ENCODE measurements around the gene RNF220. TPM values are rescaled to one million over a fixed set of nuclear protein-coding genes. Genes with fewer than 3 reads are reported as not detected.
A peak's percentile ranks its signal among the peaks of the same experiment; 100 is the strongest.

Gene RNF220
- total and polyA plus RNA-seq, 9 donors: 58.0 to 101 (median 64.7) TPM

GRCh38 chr1:44421446-44421884 is 16.4 kb downstream of the RNF220 start:
- intact Hi-C loops (cut with DNase I): no loop called here
- TF ChIP-seq POLR2A (IDR thresholded peaks at IDR 0.05) (no peak), EP300 (IDR thresholded peaks at IDR 0.05) (no peak), CTCF (IDR thresholded peaks at IDR 0.05) (no peak)
- no peaks in the 10 kb centered on the region for H3K9me3 ChIP-seq
- 34 to 36% (median 36%) methylated on average over 4 of the region's 4 CpGs for WGBS, 3 donors
- H3K27ac ChIP-seq: no peak overlapping the region
- peaks cover 5% of the 10 kb centered on the region for H3K4me1 ChIP-seq (ENCODE audit: insufficient read depth)
- no peaks in the 10 kb centered on the region for H3K36me3 ChIP-seq
- H3K4me3 ChIP-seq: no peak overlapping the region
- H3K27me3 ChIP-seq: no peaks in the 10 kb centered on the region
- DNase-seq: no peak

GRCh38 chr1:44422161-44422560 is 17.1 kb downstream of the RNF220 start:
- Histone ChIP-seq H3K27ac (no peak overlapping the region), H3K4me3 (no peak overlapping the region), H3K27me3 (no peaks in the 10 kb centered on the region), H3K36me3 (no peaks in the 10 kb centered on the region), H3K4me1 (ENCODE audit: insufficient read depth) (peaks cover 5% of the 10 kb centered on the region), H3K9me3 (no peaks in the 10 kb centered on the region)
- TF ChIP-seq POLR2A (IDR thresholded peaks at IDR 0.05): no peak
- no peak for TF ChIP-seq EP300 (IDR thresholded peaks at IDR 0.05)
- no peak for TF ChIP-seq CTCF (IDR thresholded peaks at IDR 0.05)
- DNase-seq: no peak
- 43 to 51% (median 43%) methylated on average over 6 of the region's 6 CpGs for WGBS, 3 donors
- intact Hi-C loops (cut with DNase I): no loop called here

GRCh38 chr1:44423591-44424537 is 18.8 kb downstream of the RNF220 start:
- Histone ChIP-seq H3K36me3 (no peaks in the 10 kb centered on the region), H3K4me1 (ENCODE audit: insufficient read depth) (peaks cover 3% of the 10 kb centered on the region), H3K27ac (no peak overlapping the region), H3K27me3 (no peaks in the 10 kb centered on the region), H3K4me3 (no peak overlapping the region), H3K9me3 (no peaks in the 10 kb centered on the region)
- peak in 1 of 5 donors; percentile 23 for DNase-seq
- TF ChIP-seq POLR2A (IDR thresholded peaks at IDR 0.05) (no peak), EP300 (IDR thresholded peaks at IDR 0.05) (no peak), CTCF (IDR thresholded peaks at IDR 0.05) (no peak)
- 12 to 15% (median 14%) methylated on average over 19 of the region's 19 CpGs for WGBS, 3 donors
- intact Hi-C loops (cut with DNase I): no loop called here

- intact Hi-C loops (cut with DNase I): no loop called here
- Histone ChIP-seq H3K4me3 (no peak overlapping the region), H3K4me1 (ENCODE audit: insufficient read depth) (peaks cover 3% of the 10 kb centered on the region), H3K36me3 (no peaks in the 10 kb centered on the region), H3K27me3 (no peaks in the 10 kb centered on the region), H3K27ac (no peak overlapping the region), H3K9me3 (no peaks in the 10 kb centered on the region)
- WGBS, 3 donors: 62 to 80% (median 73%) methylated on average over 9 of the region's 9 CpGs
- TF ChIP-seq EP300 (IDR thresholded peaks at IDR 0.05) (no peak), POLR2A (IDR thresholded peaks at IDR 0.05) (no peak), CTCF (IDR thresholded peaks at IDR 0.05) (no peak)
- DNase-seq: no peak
Measured at GRCh38 chr1:44424747-44425146, 19.7 kb downstream of the RNF220 start.
